ENCODE measurements around the gene FMNL2. TPM values are rescaled to one million over a fixed set of nuclear protein-coding genes. Genes with fewer than 3 reads are reported as not detected.

FMNL2 gene
- total and polyA plus RNA-seq, 2 experiments from 2014 or later = 16.5 to 45.4 TPM

DNA sequence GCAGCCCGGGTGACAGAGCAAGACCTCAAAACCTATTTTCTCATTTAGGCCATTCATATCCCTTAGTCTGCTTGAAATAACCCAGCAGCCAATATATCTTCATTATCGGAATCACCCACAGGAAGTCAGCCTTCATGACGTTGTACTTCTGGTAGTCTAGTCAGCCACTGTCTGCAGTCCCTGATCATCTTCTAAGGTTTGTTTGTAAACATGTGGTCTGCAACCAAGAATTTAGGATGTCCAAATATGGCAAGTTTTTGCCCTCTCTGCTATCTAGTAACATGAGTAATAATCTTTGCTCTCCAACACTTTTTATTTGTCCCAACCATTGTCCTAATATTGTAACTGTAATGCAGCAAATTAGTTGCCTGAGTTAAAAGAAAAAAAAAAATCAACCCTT is 289.8 kb downstream of the FMNL2 start:
- no peaks in the 10 kb centered on the region for H3K9me2 ChIP-seq (ENCODE audit: insufficient read depth)
- H3F3A ChIP-seq (replicated peaks; ENCODE audit: low read depth) = no peaks in the 10 kb centered on the region
- ATAC-seq (no peak), DNase-seq (ENCODE audit: low spot score) (no peak)
- Mint-ChIP-seq H3K4me3 (no peak overlapping the region), H3K27ac (no peak overlapping the region), H3K9me3 (no peaks in the 10 kb centered on the region), H3K27me3 (ENCODE audit: insufficient read depth, low read depth, poor library complexity) (no peaks in the 10 kb centered on the region), H3K36me3 (ENCODE audit: low read depth) (peaks cover 28% of the 10 kb centered on the region), H3K4me1 (no peaks in the 10 kb centered on the region)
- H3K36me3 ChIP-seq (ENCODE audit: insufficient read depth) = peaks cover 10% of the 10 kb centered on the region; the same call in 1 of the 2 replicates
- TF ChIP-seq NANOG (IDR thresholded peaks at IDR 0.05; ENCODE audit: borderline replicate concordance) (no peak), STAT1 (IDR thresholded peaks at IDR 0.05; ENCODE audit: unreplicated experiment) (no peak), EZH2phosphoT487 (IDR thresholded peaks at IDR 0.05; ENCODE audit: unreplicated experiment) (no peak), ETS1 (IDR thresholded peaks at IDR 0.05) (no peak)
- TF ChIP-seq, protein P1, sequence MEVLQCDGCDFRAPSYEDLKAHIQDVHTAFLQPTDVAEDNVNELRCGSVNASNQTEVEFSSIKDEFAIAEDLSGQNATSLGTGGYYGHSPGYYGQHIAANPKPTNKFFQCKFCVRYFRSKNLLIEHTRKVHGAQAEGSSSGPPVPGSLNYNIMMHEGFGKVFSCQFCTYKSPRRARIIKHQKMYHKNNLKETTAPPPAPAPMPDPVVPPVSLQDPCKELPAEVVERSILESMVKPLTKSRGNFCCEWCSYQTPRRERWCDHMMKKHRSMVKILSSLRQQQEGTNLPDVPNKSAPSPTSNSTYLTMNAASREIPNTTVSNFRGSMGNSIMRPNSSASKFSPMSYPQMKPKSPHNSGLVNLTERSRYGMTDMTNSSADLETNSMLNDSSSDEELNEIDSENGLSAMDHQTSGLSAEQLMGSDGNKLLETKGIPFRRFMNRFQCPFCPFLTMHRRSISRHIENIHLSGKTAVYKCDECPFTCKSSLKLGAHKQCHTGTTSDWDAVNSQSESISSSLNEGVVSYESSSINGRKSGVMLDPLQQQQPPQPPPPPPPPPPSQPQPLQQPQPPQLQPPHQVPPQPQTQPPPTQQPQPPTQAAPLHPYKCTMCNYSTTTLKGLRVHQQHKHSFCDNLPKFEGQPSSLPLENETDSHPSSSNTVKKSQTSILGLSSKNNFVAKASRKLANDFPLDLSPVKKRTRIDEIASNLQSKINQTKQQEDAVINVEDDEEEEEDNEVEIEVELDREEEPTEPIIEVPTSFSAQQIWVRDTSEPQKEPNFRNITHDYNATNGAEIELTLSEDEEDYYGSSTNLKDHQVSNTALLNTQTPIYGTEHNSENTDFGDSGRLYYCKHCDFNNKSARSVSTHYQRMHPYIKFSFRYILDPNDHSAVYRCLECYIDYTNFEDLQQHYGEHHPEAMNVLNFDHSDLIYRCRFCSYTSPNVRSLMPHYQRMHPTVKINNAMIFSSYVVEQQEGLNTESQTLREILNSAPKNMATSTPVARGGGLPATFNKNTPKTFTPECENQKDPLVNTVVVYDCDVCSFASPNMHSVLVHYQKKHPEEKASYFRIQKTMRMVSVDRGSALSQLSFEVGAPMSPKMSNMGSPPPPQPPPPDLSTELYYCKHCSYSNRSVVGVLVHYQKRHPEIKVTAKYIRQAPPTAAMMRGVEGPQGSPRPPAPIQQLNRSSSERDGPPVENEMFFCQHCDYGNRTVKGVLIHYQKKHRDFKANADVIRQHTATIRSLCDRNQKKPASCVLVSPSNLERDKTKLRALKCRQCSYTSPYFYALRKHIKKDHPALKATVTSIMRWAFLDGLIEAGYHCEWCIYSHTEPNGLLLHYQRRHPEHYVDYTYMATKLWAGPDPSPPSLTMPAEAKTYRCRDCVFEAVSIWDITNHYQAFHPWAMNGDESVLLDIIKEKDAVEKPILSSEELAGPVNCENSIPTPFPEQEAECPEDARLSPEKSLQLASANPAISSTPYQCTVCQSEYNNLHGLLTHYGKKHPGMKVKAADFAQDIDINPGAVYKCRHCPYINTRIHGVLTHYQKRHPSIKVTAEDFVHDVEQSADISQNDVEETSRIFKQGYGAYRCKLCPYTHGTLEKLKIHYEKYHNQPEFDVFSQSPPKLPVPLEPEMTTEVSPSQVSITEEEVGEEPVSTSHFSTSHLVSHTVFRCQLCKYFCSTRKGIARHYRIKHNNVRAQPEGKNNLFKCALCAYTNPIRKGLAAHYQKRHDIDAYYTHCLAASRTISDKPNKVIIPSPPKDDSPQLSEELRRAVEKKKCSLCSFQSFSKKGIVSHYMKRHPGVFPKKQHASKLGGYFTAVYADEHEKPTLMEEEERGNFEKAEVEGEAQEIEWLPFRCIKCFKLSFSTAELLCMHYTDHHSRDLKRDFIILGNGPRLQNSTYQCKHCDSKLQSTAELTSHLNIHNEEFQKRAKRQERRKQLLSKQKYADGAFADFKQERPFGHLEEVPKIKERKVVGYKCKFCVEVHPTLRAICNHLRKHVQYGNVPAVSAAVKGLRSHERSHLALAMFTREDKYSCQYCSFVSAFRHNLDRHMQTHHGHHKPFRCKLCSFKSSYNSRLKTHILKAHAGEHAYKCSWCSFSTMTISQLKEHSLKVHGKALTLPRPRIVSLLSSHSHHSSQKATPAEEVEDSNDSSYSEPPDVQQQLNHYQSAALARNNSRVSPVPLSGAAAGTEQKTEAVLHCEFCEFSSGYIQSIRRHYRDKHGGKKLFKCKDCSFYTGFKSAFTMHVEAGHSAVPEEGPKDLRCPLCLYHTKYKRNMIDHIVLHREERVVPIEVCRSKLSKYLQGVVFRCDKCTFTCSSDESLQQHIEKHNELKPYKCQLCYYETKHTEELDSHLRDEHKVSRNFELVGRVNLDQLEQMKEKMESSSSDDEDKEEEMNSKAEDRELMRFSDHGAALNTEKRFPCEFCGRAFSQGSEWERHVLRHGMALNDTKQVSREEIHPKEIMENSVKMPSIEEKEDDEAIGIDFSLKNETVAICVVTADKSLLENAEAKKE (CRISPR knock-in tag; IDR thresholded peaks at IDR 0.05) = no peak
- H3K4me2 ChIP-seq = no peak overlapping the region
- peaks cover 12% of the 10 kb centered on the region; the same call in 1 of the 2 replicates for H4K20me1 ChIP-seq (replicated peaks; ENCODE audit: insufficient read depth)
- no peak overlapping the region for H3K4me3 ChIP-seq
- no peaks in the 10 kb centered on the region for H3K79me2 ChIP-seq (replicated peaks; ENCODE audit: insufficient read depth)
- no peak overlapping the region for H2AFZ ChIP-seq
- no peak overlapping the region for H3K27ac ChIP-seq (ENCODE audit: low read depth)
- H3K4me1 ChIP-seq (ENCODE audit: insufficient read depth) = no peaks in the 10 kb centered on the region
- H3K27me3 ChIP-seq (ENCODE audit: insufficient read depth) = no peaks in the 10 kb centered on the region

DNA sequence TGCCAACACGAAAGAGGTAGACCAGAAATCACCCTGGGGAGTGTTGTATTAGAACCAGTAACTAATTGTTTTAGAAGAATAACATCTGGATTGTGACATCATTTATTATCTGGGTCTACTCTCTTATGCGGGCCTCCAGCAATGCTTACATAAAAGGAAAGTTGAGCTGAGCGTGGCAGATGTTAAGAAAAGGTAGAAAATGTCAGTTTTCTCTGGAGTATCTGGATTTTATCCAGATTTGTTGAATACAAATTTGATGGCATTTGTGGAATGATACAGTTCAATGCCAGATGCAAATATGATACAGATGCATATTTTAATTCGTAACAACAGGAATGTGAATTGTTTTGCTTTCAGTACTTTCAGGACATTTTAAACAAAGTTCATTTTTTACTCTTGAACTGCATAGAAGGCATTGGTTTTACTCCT is 292.0 kb downstream of the FMNL2 start:
- Mint-ChIP-seq H3K4me1 (no peaks in the 10 kb centered on the region), H3K36me3 (ENCODE audit: low read depth) (peaks cover 18% of the 10 kb centered on the region; the same call in 2 of the 3 replicates), H3K4me3 (no peak overlapping the region), H3K9me3 (no peaks in the 10 kb centered on the region), H3K27me3 (ENCODE audit: insufficient read depth, low read depth, poor library complexity) (peaks cover 3% of the 10 kb centered on the region), H3K27ac (no peak overlapping the region)
- TF ChIP-seq EZH2 (IDR thresholded peaks at IDR 0.05; ENCODE audit: low read depth, unreplicated experiment) (no peak), POLR2AphosphoS5 (IDR thresholded peaks at IDR 0.05; ENCODE audit: low read depth) (no peak)
- Histone ChIP-seq H3K4me3 (no peak overlapping the region), H4K20me1 (replicated peaks; ENCODE audit: insufficient read depth) (peaks cover 12% of the 10 kb centered on the region; the same call in 1 of the 2 replicates), H3K27me3 (ENCODE audit: insufficient read depth) (no peaks in the 10 kb centered on the region), H3K4me1 (ENCODE audit: insufficient read depth) (no peaks in the 10 kb centered on the region), H2AFZ (no peak overlapping the region), H3K9me2 (ENCODE audit: insufficient read depth) (no peaks in the 10 kb centered on the region), H3K79me2 (replicated peaks; ENCODE audit: insufficient read depth) (no peaks in the 10 kb centered on the region), H3K36me3 (ENCODE audit: insufficient read depth) (peaks cover 1% of the 10 kb centered on the region), H3K27ac (ENCODE audit: low read depth) (no peak overlapping the region), H3K4me2 (no peak overlapping the region), H3F3A (replicated peaks; ENCODE audit: low read depth) (no peaks in the 10 kb centered on the region)
- DNase-seq (ENCODE audit: low spot score) (no peak), ATAC-seq (no peak)
